AG04449 (cell line): ENCODE results near the gene KIF13A.

ENCODE experiments used
- CTCF ChIA-PET: fragments of 350-600 bp; formaldehyde crosslinking; extraction: SDS; loops from one replicate; lab custom pipeline; 2021; ENCODE audit warnings: antibody characterized with exemption; lab: Yijun Ruan, JAX
- POLR2A ChIA-PET: fragments of 400-600, 350-600 bp; formaldehyde crosslinking; extraction: SDS; loops from one replicate; lab custom pipeline; 2020; ENCODE audit warnings: antibody characterized with exemption, inconsistent platforms; lab: Yijun Ruan, JAX
- DNase-seq: peaks from one replicate; pipeline ENCODE4 v3.0.0-alpha.2; 2010; ENCODE audit warnings: low read depth, low spot score
- H3K4me3 ChIP-seq: 2 replicates; pipeline ENCODE4 v1.5.1; 2011; ENCODE audit warnings: low read depth, mild to moderate bottlenecking, control low read depth, low read length
- TF ChIP-seq, protein P1 (sequence below): IDR thresholded peaks from one replicate; pipeline ENCODE4 v1.5.1; 2011; ENCODE audit warnings: mild to moderate bottlenecking, moderate library complexity, low read length, control low read depth, inconsistent platforms; ENCODE audit not compliant: insufficient read depth; ENCODE audit errors: missing control alignments

Gene KIF13A

GRCh38 chr6:17714177-17714576 is 273.3 kb downstream of the KIF13A start:
- TF ChIP-seq, protein P1, sequence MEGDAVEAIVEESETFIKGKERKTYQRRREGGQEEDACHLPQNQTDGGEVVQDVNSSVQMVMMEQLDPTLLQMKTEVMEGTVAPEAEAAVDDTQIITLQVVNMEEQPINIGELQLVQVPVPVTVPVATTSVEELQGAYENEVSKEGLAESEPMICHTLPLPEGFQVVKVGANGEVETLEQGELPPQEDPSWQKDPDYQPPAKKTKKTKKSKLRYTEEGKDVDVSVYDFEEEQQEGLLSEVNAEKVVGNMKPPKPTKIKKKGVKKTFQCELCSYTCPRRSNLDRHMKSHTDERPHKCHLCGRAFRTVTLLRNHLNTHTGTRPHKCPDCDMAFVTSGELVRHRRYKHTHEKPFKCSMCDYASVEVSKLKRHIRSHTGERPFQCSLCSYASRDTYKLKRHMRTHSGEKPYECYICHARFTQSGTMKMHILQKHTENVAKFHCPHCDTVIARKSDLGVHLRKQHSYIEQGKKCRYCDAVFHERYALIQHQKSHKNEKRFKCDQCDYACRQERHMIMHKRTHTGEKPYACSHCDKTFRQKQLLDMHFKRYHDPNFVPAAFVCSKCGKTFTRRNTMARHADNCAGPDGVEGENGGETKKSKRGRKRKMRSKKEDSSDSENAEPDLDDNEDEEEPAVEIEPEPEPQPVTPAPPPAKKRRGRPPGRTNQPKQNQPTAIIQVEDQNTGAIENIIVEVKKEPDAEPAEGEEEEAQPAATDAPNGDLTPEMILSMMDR = no peak
- H3K4me3 ChIP-seq = no peak overlapping the region
- no peak for DNase-seq
- CTCF ChIA-PET = interaction anchor here (1.5 kb wide), 1 partner anchor 90 kb away, joined by 4 read pairs; no protein-coding TSS in a partner anchor
- POLR2A ChIA-PET = no interaction called here

GRCh38 chr6:17712576-17712975 is 274.9 kb downstream of the KIF13A start:
- no peak for DNase-seq
- ChIA-PET POLR2A (no interaction called here), CTCF (no interaction called here)
- no peak overlapping the region for H3K4me3 ChIP-seq
- TF ChIP-seq, protein P1 = no peak

GRCh38 chr6:17710331-17710730 is 277.1 kb downstream of the KIF13A start:
- no peak overlapping the region for H3K4me3 ChIP-seq
- CTCF ChIA-PET = no interaction called here
- DNase-seq = no peak
- TF ChIP-seq, protein P1 = no peak
- POLR2A ChIA-PET = no interaction called here

- POLR2A ChIA-PET = no interaction called here
- TF ChIP-seq, protein P1 = no peak
- no peak for DNase-seq
- no peak overlapping the region for H3K4me3 ChIP-seq
- CTCF ChIA-PET = no interaction called here
Observed at GRCh38 chr6:17709476-17709875, 278.0 kb downstream of the KIF13A start.
